Mucosa of stomach (tissue), 1 donor: ENCODE measurements around the gene CDH4.

Experiments used
- H3K27me3 ChIP-seq: one replicate; pipeline ENCODE4 v1.7.0; 2013; ENCODE audit warnings: mild to moderate bottlenecking, low read length; ENCODE audit not compliant: control insufficient read depth, insufficient read depth
- H3K36me3 ChIP-seq: one replicate; pipeline ENCODE4 v1.7.0; 2013; ENCODE audit warnings: low read length; ENCODE audit not compliant: control insufficient read depth, insufficient read depth
- H3K4me1 ChIP-seq: one replicate; pipeline ENCODE4 v1.7.0; 2013; ENCODE audit warnings: mild to moderate bottlenecking, low read length; ENCODE audit not compliant: control insufficient read depth, insufficient read depth
- H3K4me3 ChIP-seq: one replicate; pipeline ENCODE4 v1.7.0; 2013; ENCODE audit warnings: low read length
- H3K9ac ChIP-seq: one replicate; pipeline ENCODE4 v1.7.0; 2013; ENCODE audit warnings: mild to moderate bottlenecking, low read length, moderate library complexity
- H3K9me3 ChIP-seq: one replicate; pipeline ENCODE4 v1.7.0; 2013; ENCODE audit warnings: mild to moderate bottlenecking, low read length, moderate library complexity; ENCODE audit not compliant: control insufficient read depth
- donor health status: Pancreatic carcinoma.

CDH4 gene

DNA sequence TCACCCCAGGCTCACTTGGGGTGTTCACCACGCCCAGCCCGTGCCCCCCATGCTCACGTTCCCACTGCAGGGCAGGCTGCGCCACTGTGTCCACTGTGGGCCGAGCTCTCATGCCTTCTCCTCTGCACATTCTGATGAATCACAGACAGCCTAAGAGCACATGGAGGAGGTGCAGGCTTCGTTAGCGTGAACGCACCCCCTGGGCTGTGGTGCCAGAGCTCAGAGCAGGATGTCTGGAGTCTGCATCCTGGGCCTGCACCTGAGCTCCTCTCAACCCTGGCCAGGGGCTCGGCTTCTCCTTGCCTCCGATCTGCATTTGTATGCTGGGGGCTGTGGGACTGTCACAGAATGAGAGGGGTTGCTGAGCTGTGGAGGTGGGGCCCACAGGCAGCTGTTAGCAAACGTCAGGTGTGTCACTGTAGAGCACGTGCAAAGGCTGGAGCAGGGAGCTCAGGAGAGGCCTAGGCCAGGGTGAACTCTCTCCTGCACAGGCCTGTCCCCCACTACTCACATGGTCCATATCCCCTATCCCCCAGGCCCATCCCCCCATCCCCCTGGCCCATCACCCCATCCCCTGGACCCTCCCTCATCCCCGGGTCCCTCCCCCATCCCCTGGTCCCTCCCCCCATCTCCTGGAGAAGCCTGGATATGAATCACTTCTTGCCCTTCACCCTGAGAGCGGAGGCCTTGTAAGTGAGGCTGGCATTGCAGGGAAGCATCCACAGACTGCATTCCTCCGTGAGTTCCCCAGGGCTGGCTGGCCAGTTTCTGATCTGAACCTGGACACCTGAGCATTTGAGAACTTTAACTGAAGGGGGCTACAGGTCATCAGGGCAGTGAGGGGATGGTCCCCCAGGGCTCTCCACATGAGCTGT lies 504.1 kb downstream of the CDH4 start:
- Histone ChIP-seq H3K4me3 (no peak overlapping the region), H3K9me3 (no peaks in the 10 kb centered on the region), H3K36me3 (no peaks in the 10 kb centered on the region), H3K9ac (no peak overlapping the region), H3K27me3 (no peaks in the 10 kb centered on the region), H3K4me1 (no peaks in the 10 kb centered on the region)

DNA sequence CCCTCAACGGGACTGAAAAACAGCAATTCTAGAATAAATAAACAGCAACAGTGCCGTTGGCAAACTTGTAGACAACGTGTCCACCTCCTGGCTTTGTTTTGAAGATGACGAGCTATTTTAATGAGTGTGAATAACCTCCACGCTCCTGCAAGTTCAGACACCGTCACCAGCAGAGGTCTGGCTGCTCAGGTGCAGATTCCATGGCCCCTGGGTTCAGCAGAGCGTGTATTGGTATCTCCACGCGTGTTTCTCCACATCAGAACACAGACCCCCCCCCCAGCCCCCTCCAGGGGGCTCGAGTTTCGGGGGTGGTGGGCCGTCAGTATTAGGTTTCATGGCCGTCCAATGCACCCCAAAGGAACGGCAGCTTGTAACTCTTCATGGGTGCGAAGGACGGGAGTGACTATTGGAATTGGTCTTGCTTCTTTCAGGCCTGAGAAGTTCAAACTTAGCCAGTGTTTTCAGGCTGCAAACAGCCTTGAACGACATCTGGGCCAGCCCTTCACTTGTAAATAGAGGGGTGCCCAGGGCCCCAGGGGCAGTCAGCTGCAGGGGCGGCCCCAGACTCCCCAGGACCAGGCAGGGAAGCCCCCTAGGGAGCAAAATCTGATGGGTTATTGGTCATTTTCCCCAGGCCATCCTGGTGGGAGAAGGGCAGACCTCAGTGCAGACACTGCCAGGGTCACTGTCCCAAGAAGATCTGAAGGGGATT lies 505.1 kb downstream of the CDH4 start:
- Histone ChIP-seq H3K9me3 (no peaks in the 10 kb centered on the region), H3K27me3 (no peaks in the 10 kb centered on the region), H3K4me3 (no peak overlapping the region), H3K9ac (no peak overlapping the region), H3K36me3 (no peaks in the 10 kb centered on the region), H3K4me1 (no peaks in the 10 kb centered on the region)

DNA sequence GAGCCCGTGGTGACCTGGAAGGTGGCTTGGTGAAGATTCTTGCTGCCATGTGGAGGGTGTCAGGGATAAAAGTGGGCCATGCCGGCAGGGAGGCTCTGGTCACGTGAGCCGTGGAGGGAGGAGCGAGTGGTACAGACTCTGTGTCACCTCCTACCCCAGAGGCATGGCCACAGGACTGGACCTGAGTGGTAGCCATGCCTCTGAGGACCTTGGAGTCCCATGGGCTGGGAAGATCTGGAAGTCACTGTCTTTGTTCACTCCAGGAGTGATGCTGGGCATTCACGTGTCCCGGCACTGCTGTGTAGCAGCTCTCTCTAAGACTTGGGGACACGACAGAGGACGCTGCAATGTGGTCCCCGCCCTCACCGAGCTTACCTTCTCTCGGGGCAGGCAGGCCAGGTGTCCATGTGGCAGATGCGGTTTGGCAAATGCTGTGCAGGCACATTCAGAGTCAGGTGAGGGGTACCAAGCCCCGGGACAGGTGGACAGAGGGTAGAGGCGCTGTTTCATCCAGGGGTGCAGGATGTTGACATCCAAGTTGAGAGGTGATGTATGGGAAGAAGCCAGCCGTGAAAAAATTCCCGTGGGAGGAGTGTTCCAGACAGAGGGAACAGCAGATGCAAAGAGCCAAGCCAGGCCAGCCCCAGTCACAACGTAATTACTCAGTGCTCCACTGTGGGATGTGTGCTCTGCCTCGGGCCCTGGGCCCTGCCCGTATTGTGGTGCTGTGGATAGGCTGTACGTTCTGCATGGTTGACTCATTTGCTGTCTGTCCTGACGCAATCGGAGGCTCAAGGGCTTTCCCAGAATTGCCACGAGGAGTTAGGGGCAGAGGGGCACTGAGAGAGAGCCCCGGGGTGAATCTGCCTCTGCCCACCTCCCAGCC lies 505.9 kb downstream of the CDH4 start:
- H3K4me3 ChIP-seq: no peak overlapping the region
- H3K36me3 ChIP-seq: no peaks in the 10 kb centered on the region
- no peaks in the 10 kb centered on the region for H3K9me3 ChIP-seq
- no peak overlapping the region for H3K9ac ChIP-seq
- H3K4me1 ChIP-seq: no peaks in the 10 kb centered on the region
- no peaks in the 10 kb centered on the region for H3K27me3 ChIP-seq

DNA sequence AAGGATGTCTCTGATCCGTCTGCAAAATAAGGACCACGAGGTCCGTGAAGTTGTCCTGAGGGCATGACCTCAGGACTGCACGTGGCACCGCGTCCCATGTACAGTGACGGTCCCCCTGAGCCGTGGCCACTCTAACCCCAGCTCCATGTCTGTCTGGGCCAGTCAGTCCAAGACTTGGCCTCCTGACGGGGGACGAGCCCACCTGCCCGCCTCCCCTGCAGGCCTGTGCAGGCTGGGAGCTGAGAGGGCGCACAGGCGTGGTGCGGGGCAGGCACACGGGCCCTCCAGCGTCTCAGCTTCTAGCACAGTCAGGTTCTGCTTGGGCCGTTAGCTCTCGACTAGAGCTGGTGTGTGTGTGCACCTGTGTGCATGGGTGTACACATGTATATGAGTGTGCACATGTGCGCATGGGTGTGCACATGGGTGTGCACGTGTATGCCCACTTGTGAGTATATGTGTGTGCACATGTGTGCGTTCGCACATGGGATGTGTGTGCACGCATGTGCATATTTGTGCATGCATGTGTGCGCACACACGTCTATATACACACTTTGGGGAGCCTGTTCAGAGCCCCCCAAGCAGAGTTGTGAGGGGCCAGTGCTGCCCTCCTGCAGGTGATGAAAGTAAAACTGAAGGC lies 506.6 kb downstream of the CDH4 start:
- no peaks in the 10 kb centered on the region for H3K9me3 ChIP-seq
- H3K36me3 ChIP-seq: no peaks in the 10 kb centered on the region
- H3K9ac ChIP-seq: no peak overlapping the region
- no peaks in the 10 kb centered on the region for H3K27me3 ChIP-seq
- H3K4me3 ChIP-seq: no peak overlapping the region
- H3K4me1 ChIP-seq: no peaks in the 10 kb centered on the region

DNA sequence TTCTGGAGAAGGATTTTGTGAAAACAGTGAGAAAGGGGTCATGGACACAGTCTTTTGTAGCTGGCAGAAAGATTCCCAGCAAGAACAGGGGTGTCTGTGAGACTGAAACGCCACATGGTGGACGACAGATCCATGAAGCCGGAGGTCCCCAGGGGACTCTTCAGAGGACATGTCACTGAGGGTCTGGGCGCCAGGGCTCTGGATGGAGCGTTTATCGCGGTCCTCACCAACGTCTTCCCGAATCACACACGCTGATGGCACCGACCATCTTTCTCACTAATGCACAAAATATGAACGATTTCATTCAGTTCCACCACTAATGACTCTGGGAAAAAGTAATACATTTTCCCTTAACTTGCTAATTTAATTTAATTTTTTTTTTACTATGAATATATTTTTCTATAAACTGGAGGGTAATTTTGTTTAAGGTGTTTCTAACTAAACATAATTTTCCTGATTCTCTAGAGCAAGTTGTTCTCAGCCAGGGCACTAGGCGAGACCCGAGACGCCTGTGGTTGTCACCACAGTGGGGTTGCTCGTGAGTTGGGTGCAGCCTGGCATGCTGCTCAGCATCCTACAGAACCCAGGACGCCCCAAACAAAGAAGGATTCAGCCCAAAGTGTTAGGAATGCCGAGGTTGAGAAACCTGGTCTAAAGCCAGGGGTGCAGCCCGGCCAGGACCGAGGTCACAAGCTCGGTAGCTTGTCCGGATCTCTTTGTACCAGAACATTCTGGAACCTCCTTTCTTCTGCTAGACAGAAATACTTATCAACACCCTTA lies 507.4 kb downstream of the CDH4 start:
- Histone ChIP-seq H3K36me3 (no peaks in the 10 kb centered on the region), H3K27me3 (no peaks in the 10 kb centered on the region), H3K9me3 (no peaks in the 10 kb centered on the region), H3K4me3 (no peak overlapping the region), H3K4me1 (no peaks in the 10 kb centered on the region), H3K9ac (no peak overlapping the region)

DNA sequence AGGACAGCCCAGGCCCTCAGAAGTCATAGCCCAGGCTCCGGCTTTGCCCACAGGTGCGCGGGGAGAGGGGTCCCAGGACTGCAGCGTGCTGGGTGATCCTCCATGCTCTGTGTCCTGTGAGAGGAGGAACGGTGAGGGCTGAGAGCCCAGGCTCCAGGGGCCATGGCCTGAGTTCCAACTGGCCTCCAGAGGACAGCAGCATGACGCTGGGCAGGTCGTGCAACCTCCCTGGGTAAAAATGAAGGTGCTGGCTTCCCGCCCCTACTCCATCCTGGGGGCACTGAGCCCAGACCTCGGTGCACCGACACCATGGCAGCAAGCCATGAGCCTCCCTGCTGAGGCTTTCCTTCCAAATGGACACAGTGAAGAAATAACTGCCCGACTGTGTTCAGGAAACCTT lies 508.3 kb downstream of the CDH4 start:
- no peaks in the 10 kb centered on the region for H3K4me1 ChIP-seq
- no peaks in the 10 kb centered on the region for H3K9me3 ChIP-seq
- no peak overlapping the region for H3K4me3 ChIP-seq
- no peaks in the 10 kb centered on the region for H3K27me3 ChIP-seq
- no peaks in the 10 kb centered on the region for H3K36me3 ChIP-seq
- no peak overlapping the region for H3K9ac ChIP-seq

DNA sequence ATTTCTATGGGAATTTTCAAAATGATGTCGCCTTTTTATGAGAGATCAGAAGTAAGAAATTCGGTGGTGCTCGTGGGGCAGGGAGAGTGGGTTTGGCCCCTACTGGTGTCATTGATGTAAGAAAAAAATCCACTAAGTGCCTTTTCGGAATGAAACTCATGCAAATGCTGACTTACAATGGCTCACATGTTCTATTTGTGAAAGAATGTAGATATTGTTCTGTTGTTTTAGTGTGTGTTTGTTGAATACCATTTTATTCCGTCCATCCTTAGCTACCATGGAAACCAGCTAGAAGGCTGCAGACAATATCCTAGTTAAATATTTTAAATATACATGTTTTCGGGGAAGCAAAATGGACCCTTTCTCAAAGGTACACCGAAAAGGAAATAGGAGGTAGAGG lies 508.7 kb downstream of the CDH4 start:
- Histone ChIP-seq H3K9me3 (no peaks in the 10 kb centered on the region), H3K36me3 (no peaks in the 10 kb centered on the region), H3K27me3 (no peaks in the 10 kb centered on the region), H3K4me3 (no peak overlapping the region), H3K9ac (no peak overlapping the region), H3K4me1 (no peaks in the 10 kb centered on the region)

DNA sequence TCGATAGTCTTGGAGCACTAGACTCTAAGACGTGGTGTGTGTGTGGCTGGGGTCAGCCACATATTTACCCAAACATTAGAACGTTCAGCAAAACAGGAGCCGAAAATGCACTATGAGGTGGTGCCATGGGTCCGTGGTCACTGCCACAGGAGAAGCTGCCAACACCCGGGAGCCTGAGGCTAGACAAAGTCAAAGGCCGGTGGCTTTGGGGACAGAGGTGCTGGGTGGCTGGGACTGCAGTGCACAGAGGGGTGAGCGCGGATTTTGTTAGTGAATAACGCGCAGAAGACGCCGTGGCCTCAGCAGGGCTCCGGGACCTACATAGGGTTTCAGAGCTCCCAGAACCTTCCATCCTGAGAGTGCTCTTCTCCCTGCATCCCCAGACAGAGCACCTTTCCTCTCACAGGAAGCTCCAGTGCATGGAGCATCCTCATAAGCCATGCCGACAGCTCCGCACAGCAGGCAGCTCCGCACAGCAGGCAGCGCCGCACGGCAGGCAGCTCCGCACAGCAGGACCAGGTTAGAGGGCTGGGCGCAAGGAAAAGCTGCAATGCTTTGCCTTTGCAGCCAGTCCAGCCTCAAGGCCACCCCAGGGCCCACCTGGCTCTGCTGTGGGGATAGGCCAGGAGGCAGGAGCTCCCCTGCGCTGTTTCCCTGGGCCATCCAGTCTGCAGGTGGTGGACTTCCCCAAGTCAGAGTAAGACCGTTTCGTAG lies 509.5 kb downstream of the CDH4 start:
- Histone ChIP-seq H3K4me1 (no peaks in the 10 kb centered on the region), H3K9ac (no peak overlapping the region), H3K4me3 (no peak overlapping the region), H3K9me3 (no peaks in the 10 kb centered on the region), H3K36me3 (no peaks in the 10 kb centered on the region), H3K27me3 (no peaks in the 10 kb centered on the region)

DNA sequence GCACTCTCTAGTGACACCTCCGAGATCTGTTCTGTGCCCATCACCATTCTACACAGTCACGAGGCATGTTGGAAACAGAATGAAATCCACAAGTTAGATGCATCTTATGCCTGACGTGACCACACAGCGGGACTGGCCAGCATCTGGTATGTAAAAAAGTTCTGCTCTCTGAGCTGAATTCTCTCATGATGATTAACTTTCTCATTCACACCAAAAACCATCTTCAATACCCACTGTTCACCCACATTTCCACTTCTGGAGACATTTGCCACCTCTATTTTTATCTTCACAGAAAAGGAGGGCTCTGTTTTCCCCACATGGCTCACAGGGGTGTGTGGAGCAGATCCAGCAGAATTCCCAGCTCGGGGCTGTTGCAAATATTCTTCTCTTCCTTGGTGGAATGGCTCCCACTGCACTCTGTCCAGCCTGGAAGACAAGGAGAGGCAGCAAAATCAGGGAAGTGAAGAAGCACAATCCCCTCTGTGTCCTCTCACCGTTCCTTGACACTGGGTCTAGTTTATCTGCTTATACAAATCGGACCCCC lies 510.2 kb downstream of the CDH4 start:
- H3K4me1 ChIP-seq: no peaks in the 10 kb centered on the region
- H3K36me3 ChIP-seq: no peaks in the 10 kb centered on the region
- no peaks in the 10 kb centered on the region for H3K27me3 ChIP-seq
- no peak overlapping the region for H3K9ac ChIP-seq
- no peaks in the 10 kb centered on the region for H3K9me3 ChIP-seq
- no peak overlapping the region for H3K4me3 ChIP-seq

DNA sequence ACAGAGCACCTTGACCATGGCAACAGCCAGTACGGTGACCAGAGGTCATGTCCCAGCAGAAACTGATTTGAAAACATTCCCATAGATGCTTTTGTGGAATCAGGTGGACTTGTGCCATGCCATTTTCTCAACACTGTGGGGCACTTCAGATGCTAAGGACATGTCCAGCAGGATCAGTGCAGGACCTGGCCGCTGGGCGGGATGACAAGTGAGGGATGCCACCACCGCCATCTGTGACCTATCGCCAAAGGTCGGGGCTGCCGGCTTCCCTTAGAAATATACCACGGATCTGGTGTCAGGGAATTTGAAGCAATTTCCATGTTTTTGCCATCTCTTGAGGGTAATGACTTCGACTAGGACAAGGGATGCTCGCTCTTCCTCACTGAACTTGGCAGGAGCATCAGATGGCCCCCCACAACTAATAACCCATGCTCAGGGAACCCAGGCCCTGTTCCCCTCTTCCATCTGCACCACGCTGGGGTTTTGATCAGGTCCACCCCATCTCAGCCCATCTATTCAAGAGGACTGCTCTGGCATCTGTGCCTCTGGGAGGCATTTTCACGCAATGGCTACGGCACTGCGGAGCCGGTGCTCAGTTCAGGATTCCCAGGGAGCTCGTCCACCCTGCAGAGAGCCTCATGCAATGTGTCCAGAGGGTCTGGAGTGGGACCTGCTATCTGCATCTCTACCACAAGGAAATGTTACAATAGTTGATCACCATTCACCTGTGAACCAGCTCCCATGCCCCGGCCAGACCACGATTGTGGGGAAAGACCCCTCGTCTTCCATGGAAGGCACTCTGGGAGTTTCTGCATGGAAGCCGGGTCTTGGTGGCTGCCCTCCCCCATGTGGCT lies 511.1 kb downstream of the CDH4 start:
- Histone ChIP-seq H3K4me1 (no peaks in the 10 kb centered on the region), H3K9ac (no peak overlapping the region), H3K36me3 (no peaks in the 10 kb centered on the region), H3K27me3 (no peaks in the 10 kb centered on the region), H3K4me3 (no peak overlapping the region), H3K9me3 (no peaks in the 10 kb centered on the region)
